Measurements from ENCODE around the gene DENND1A. TPM values are rescaled to one million over a fixed set of nuclear protein-coding genes. Genes with fewer than 3 reads are reported as not detected.

Gene DENND1A
- polyA plus RNA-seq, 1 experiment, result 16.2 TPM

DNA sequence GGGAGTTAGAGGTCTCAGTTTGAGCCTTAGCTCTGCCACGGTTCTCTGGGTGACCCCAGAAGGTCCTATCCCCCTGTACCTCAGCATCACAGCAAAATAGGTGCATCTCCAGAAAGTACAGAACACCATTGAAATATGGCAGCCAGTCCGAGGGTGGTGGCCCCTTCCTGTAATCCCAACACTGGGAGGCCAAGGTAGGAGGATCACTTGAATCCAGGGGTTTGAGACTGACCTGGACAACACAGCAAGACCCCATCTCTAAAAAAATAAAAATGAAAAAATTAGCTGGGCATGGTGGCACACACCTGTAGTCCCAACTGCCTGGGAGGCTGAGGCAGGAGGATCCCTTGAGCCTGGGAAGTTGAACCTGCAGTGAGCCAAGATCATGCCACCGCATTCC is 580.9 kb downstream of the DENND1A start:
- DNase-seq (ENCODE audit: low read depth, low spot score), result no peak
- Histone ChIP-seq H3K27ac (ENCODE audit: low read depth, low read length) (no peak overlapping the region), H3K27me3 (ENCODE audit: control insufficient read depth, insufficient read depth, low read length) (peaks cover 37% of the 10 kb centered on the region), H3K9me3 (ENCODE audit: control insufficient read depth, insufficient read depth, low read length) (no peaks in the 10 kb centered on the region; the same call in 1 of the 2 replicates), H3K4me3 (ENCODE audit: low read depth, low read length) (no peak overlapping the region)
- POLR2A ChIA-PET, result interaction anchor here (0.5 kb wide), 1 partner anchor 115 kb away, joined by 6 read pairs; no protein-coding TSS in a partner anchor
- TF ChIP-seq, protein P1, sequence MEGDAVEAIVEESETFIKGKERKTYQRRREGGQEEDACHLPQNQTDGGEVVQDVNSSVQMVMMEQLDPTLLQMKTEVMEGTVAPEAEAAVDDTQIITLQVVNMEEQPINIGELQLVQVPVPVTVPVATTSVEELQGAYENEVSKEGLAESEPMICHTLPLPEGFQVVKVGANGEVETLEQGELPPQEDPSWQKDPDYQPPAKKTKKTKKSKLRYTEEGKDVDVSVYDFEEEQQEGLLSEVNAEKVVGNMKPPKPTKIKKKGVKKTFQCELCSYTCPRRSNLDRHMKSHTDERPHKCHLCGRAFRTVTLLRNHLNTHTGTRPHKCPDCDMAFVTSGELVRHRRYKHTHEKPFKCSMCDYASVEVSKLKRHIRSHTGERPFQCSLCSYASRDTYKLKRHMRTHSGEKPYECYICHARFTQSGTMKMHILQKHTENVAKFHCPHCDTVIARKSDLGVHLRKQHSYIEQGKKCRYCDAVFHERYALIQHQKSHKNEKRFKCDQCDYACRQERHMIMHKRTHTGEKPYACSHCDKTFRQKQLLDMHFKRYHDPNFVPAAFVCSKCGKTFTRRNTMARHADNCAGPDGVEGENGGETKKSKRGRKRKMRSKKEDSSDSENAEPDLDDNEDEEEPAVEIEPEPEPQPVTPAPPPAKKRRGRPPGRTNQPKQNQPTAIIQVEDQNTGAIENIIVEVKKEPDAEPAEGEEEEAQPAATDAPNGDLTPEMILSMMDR (IDR thresholded peaks at IDR 0.05; ENCODE audit: low read depth, low read length), result no peak
- CTCF ChIA-PET, result interaction anchor here (1.0 to 12.9 kb wide), 19 partner anchors 8 to 313 kb away, joined by 3 to 158 read pairs (median 6); no protein-coding TSS in a partner anchor

DNA sequence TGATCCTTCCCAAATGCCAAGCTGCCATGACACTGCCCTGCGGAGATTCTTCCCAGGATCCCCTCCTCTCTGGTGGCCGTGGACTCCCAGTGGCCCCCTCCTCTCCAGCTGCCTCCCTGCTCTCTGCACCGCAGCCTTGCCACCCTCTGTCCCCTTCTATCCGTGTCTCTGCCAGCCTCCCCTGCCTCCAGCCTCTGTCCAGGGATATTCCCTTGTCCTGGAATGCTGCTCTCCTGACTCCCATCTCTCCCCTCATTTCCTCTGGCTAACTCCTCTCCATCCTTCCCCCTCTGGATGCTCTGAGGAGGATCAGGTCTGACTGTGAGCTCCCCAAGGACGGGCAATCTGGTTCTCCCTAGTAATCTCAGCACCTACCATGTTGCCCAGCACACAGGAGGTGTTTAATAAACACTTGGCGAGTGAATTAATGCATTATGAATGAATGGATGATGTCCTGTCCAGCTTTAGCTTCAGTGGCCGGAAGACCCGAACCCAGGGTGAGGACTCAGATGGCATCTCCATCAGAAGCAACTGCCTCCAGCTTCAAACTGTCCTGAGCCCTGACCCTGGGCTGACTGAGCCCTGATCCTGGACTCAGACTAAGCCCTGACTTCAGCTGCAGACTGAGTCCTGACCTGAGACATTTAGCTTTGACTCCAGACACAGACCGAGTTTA is 581.5 kb downstream of the DENND1A start:
- CTCF ChIA-PET, result interaction anchor here (0.5 to 12.9 kb wide), 12 partner anchors 13 to 1023 kb away, joined by 3 to 158 read pairs (median 6); no protein-coding TSS in a partner anchor
- POLR2A ChIA-PET, result no interaction called here
- no peak overlapping the region for H3K4me3 ChIP-seq (ENCODE audit: low read depth, low read length)
- H3K27me3 ChIP-seq (ENCODE audit: control insufficient read depth, insufficient read depth, low read length), result peaks cover 36% of the 10 kb centered on the region
- TF ChIP-seq, protein P1 (IDR thresholded peaks at IDR 0.05; ENCODE audit: low read depth, low read length), result no peak
- no peak overlapping the region for H3K27ac ChIP-seq (ENCODE audit: low read depth, low read length)
- no peaks in the 10 kb centered on the region; the same call in 1 of the 2 replicates for H3K9me3 ChIP-seq (ENCODE audit: control insufficient read depth, insufficient read depth, low read length)
- no peak for DNase-seq (ENCODE audit: low read depth, low spot score)

DNA sequence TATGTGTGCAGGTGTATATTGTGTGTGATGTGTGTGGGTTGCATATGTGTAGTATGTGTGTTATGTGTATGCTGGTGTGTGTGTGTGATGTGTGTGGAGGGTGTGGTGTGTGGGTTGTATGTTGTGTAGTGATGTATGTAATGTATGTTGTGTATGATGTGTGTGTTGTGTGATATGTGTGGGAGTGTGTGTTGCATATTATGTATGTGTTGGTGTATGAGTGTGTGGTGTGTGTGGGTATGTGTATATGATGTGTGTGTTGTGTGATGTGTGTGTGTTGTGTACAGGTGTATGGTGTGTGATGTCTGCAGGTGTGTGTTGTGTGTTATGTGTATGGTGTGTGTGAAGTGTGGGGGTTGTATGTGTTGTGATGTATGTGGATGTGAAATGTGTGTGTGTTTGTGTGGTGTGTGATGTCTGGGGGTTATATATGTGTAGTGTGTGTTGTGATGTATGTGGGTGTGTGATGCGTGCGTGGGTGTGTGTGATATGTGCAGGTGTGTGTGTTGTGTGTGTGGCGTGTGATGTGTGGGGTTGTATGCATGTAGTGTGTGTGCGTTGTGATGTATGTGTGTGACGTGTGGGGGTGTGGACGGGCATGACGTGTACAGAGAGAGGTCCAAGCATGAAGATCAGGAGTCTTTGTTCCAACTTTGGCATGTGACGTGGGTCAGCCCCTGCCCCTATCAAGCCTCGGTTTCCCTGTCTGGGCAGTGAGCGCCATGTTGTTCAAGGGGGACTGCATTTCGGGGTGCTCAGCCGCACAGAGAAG is 582.5 kb downstream of the DENND1A start:
- no peaks in the 10 kb centered on the region; the same call in 1 of the 2 replicates for H3K9me3 ChIP-seq (ENCODE audit: control insufficient read depth, insufficient read depth, low read length)
- DNase-seq (ENCODE audit: low read depth, low spot score), result no peak
- ChIA-PET CTCF (interaction anchor here (1.0 to 4.2 kb wide), 2 partner anchors 257 to 265 kb away, joined by 3 to 112 read pairs; no protein-coding TSS in a partner anchor), POLR2A (no interaction called here)
- no peak overlapping the region for H3K27ac ChIP-seq (ENCODE audit: low read depth, low read length)
- peaks cover 28% of the 10 kb centered on the region for H3K27me3 ChIP-seq (ENCODE audit: control insufficient read depth, insufficient read depth, low read length)
- TF ChIP-seq, protein P1 (IDR thresholded peaks at IDR 0.05; ENCODE audit: low read depth, low read length), result no peak
- no peak overlapping the region for H3K4me3 ChIP-seq (ENCODE audit: low read depth, low read length)

DNA sequence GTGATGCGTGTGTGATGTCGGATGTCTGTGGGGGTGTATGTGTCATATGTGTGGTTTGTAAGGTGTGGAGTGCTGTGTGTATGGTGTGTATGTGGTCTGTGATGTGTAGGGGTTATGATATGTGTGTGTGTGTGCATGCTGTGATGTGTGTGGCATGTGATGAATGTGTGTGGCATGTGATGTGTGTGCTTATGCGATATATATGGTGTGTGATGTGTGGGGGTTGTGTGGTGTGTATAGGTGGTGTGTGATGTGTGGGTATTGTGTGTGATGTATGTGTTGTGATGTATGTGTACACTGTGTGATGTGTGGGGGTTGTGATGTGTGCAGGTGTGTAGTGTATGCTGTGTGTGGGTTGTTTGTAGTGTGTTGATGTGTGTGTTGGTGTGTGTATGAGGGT is 583.1 kb downstream of the DENND1A start:
- TF ChIP-seq, protein P1 (IDR thresholded peaks at IDR 0.05; ENCODE audit: low read depth, low read length), result no peak
- POLR2A ChIA-PET, result no interaction called here
- no peak overlapping the region for H3K4me3 ChIP-seq (ENCODE audit: low read depth, low read length)
- DNase-seq (ENCODE audit: low read depth, low spot score), result no peak
- no peaks in the 10 kb centered on the region; the same call in 1 of the 2 replicates for H3K9me3 ChIP-seq (ENCODE audit: control insufficient read depth, insufficient read depth, low read length)
- H3K27ac ChIP-seq (ENCODE audit: low read depth, low read length), result no peak overlapping the region
- CTCF ChIA-PET, result no interaction called here
- H3K27me3 ChIP-seq (ENCODE audit: control insufficient read depth, insufficient read depth, low read length), result peaks cover 27% of the 10 kb centered on the region
